H1 (cell line): Measurements from ENCODE around the gene DISC1. TPM values are rescaled to one million over a fixed set of nuclear protein-coding genes. Genes with fewer than 3 reads are reported as not detected.

Experiments used
- CTCF ChIA-PET: fragments of 300-600 bp; sonication (Branson Sonifier 250); formaldehyde crosslinking; loops from one replicate; lab custom pipeline; 2021; ENCODE audit not compliant: partially characterized antibody; lab: Charles Lee
- POLR2A ChIA-PET: fragments of 300-600 bp; sonication (Branson Sonifier 250); formaldehyde crosslinking; loops from one replicate; lab custom pipeline; 2021; ENCODE audit warnings: inconsistent platforms; ENCODE audit not compliant: partially characterized antibody; lab: Charles Lee
- DNase-seq, 2 experiments: peaks; one replicate each; pipeline versions ENCODE4 v3.0.0 to v3.0.0-alpha.2; 2010 to 2022; ENCODE audit warnings: low spot score in 2 of 2, low read depth in 1 of 2, mixed read lengths in 1 of 2
- FAIRE-seq: peaks from 2 replicates; lab custom pipeline; 2011; peaks lifted over from hg19 to GRCh38; lab: Jason Lieb, UNC
- H2AFZ ChIP-seq: 2 replicates; pipeline ENCODE4 v1.8.1; 2012; ENCODE audit warnings: low read length, inconsistent platforms
- H2AK5ac ChIP-seq: 2 replicates; pipeline ENCODE4 v1.6.1; 2013; ENCODE audit warnings: low read depth, low read length
- H2BK120ac ChIP-seq: replicated peaks from 2 replicates; pipeline ENCODE3; 2013; ENCODE audit warnings: low read depth, low read length, inconsistent platforms
- H2BK12ac ChIP-seq: 2 replicates; pipeline ENCODE4 v1.6.1; 2013; ENCODE audit warnings: low read depth, low read length
- H2BK15ac ChIP-seq: 2 replicates; pipeline ENCODE4 v1.6.1; 2013; ENCODE audit warnings: low read length
- H2BK20ac ChIP-seq: 2 replicates; pipeline ENCODE4 v1.6.1; 2013; ENCODE audit warnings: low read length
- H2BK5ac ChIP-seq: 2 replicates; pipeline ENCODE4 v1.6.1; 2013; ENCODE audit warnings: low read depth, low read length
- H3K14ac ChIP-seq: 2 replicates; pipeline ENCODE4 v1.6.1; 2013; ENCODE audit warnings: inconsistent platforms; ENCODE audit not compliant: insufficient read length
- H3K18ac ChIP-seq: 2 replicates; pipeline ENCODE4 v1.6.1; 2013; ENCODE audit warnings: low read length; ENCODE audit errors: extremely low read depth
- H3K23ac ChIP-seq: 2 replicates; pipeline ENCODE4 v1.6.1; 2013; ENCODE audit warnings: inconsistent platforms; ENCODE audit not compliant: insufficient read length
- H3K23me2 ChIP-seq: 2 replicates; pipeline ENCODE4 v1.6.1; 2013; ENCODE audit warnings: low read depth, low read length
- H3K27ac ChIP-seq: 2 replicates; pipeline ENCODE4 v1.6.1; 2011; ENCODE audit warnings: low read depth, low read length, inconsistent platforms
- H3K27me3 ChIP-seq, 4 experiments: replicated peaks in 1 of 4; 1 replicate in 1 of 4; 2 replicates in 3 of 4; pipeline versions ENCODE4 v1.6.1 to v1.8.1; 2011 to 2013; ENCODE audit warnings: low read length in 3 of 4, mild to moderate bottlenecking in 3 of 4, inconsistent platforms in 2 of 4, mixed read lengths in 2 of 4, moderate library complexity in 1 of 4; ENCODE audit not compliant: control insufficient read depth in 3 of 4, insufficient read depth in 3 of 4; ENCODE audit errors: extremely low read depth in 1 of 4
- H3K36me3 ChIP-seq, 4 experiments: 2 replicates each; pipeline versions ENCODE4 v1.6.1 to v1.8.1; 2011 to 2013; ENCODE audit warnings: mild to moderate bottlenecking in 4 of 4, low read length in 3 of 4, moderate library complexity in 2 of 4, control low read depth in 1 of 4, inconsistent platforms in 1 of 4; ENCODE audit not compliant: insufficient read depth in 4 of 4, control insufficient read depth in 2 of 4
- H3K4ac ChIP-seq: replicated peaks from 2 replicates; pipeline ENCODE3; 2013; ENCODE audit warnings: low read length, low read depth, mixed read lengths, inconsistent platforms; ENCODE audit not compliant: insufficient read length
- H3K4me1 ChIP-seq, 4 experiments: replicated peaks in 1 of 4; 1 replicate in 1 of 4; 2 replicates in 3 of 4; pipeline versions ENCODE4 v1.6.1 to v1.8.1; 2011 to 2013; ENCODE audit warnings: low read length in 3 of 4, inconsistent platforms in 2 of 4, mixed read lengths in 1 of 4; ENCODE audit not compliant: insufficient read depth in 4 of 4, control insufficient read depth in 3 of 4
- H3K4me2 ChIP-seq, 2 experiments: 2 replicates each; pipeline versions ENCODE4 v1.6.1 to v1.8.1; 2011 to 2013; ENCODE audit warnings: low read depth in 2 of 2, low read length in 2 of 2, control low read depth in 1 of 2, inconsistent platforms in 1 of 2, mild to moderate bottlenecking in 1 of 2; ENCODE audit not compliant: insufficient read depth in 1 of 2
- H3K4me3 ChIP-seq, 4 experiments: fragments of 200-600, 300-600 bp in 1 of 4; sonication (generic), shearing (Covaris generic), sonication (Bioruptor Twin) in 1 of 4; 2 replicates each; pipeline versions ENCODE4 v1.5.1 to v1.8.1; 2011 to 2016; ENCODE audit warnings: low read length in 4 of 4, low read depth in 3 of 4, control low read depth in 2 of 4, inconsistent platforms in 2 of 4, mild to moderate bottlenecking in 2 of 4, mixed read lengths in 1 of 4, moderate library complexity in 1 of 4; ENCODE audit not compliant: insufficient read depth in 2 of 4; ENCODE audit errors: extremely low read depth in 1 of 4
- H3K56ac ChIP-seq: replicated peaks from 2 replicates; pipeline ENCODE3; 2013; ENCODE audit warnings: low read depth, mild to moderate bottlenecking, mixed read lengths, low read length, inconsistent platforms; ENCODE audit not compliant: insufficient read length
- H3K79me1 ChIP-seq: 2 replicates; pipeline ENCODE4 v1.6.1; 2013; ENCODE audit warnings: low read depth, low read length, control low read depth
- H3K79me2 ChIP-seq, 2 experiments: 2 replicates each; pipeline versions ENCODE4 v1.6.1 to v1.8.1; 2012 to 2013; ENCODE audit warnings: low read length in 2 of 2, mild to moderate bottlenecking in 2 of 2, inconsistent platforms in 1 of 2; ENCODE audit not compliant: insufficient read depth in 2 of 2, control insufficient read depth in 1 of 2
- H3K9ac ChIP-seq, 4 experiments: replicated peaks in 1 of 4; 1 replicate in 1 of 4; 2 replicates in 3 of 4; pipeline versions ENCODE4 v1.6.1 to v1.8.1; 2011 to 2013; ENCODE audit warnings: low read depth in 3 of 4, low read length in 3 of 4, control low read depth in 2 of 4, mild to moderate bottlenecking in 2 of 4, moderate library complexity in 2 of 4, inconsistent platforms in 1 of 4; ENCODE audit errors: extremely low read depth in 1 of 4
- H3K9me3 ChIP-seq, 2 experiments: 2 replicates each; pipeline versions ENCODE4 v1.6.1 to v1.8.1; 2012 to 2013; ENCODE audit warnings: mild to moderate bottlenecking in 2 of 2, moderate library complexity in 2 of 2, control low read depth in 1 of 2, inconsistent platforms in 1 of 2, low read depth in 1 of 2, low read length in 1 of 2, mixed read lengths in 1 of 2; ENCODE audit not compliant: insufficient read depth in 2 of 2
- H4K20me1 ChIP-seq, 2 experiments: replicated peaks in 1 of 2; 2 replicates each; pipeline versions ENCODE3 to v1.8.1; 2011 to 2013; ENCODE audit warnings: inconsistent platforms in 2 of 2, low read length in 2 of 2, mild to moderate bottlenecking in 1 of 2; ENCODE audit not compliant: insufficient read depth in 2 of 2, control insufficient read depth in 1 of 2
- H4K5ac ChIP-seq: 2 replicates; pipeline ENCODE4 v1.6.1; 2013; ENCODE audit warnings: low read length, low read depth, mixed read lengths, inconsistent platforms; ENCODE audit not compliant: insufficient read length
- H4K8ac ChIP-seq: 2 replicates; pipeline ENCODE4 v1.8.0; 2013; ENCODE audit warnings: mild to moderate bottlenecking, moderate library complexity, low read length, inconsistent platforms; ENCODE audit not compliant: insufficient read depth; ENCODE audit errors: extremely low read depth
- H4K91ac ChIP-seq: replicated peaks from 2 replicates; pipeline ENCODE3; 2013; ENCODE audit warnings: low read length, mixed read lengths, inconsistent platforms; ENCODE audit not compliant: insufficient read length
- RAD21 ChIP-seq, 2 experiments: IDR thresholded peaks in 1 of 2; conservative IDR thresholded peaks in 1 of 2; 2 replicates each; pipeline ENCODE4 v1.6.1; 2011; ENCODE audit warnings: low read depth in 2 of 2, low read length in 2 of 2, improper control_type of control experiment in 1 of 2, inconsistent platforms in 1 of 2, mild to moderate bottlenecking in 1 of 2, moderate library complexity in 1 of 2
- RFX5 ChIP-seq: IDR thresholded peaks from 2 replicates; pipeline ENCODE4 v1.6.1; 2011; ENCODE audit warnings: low read depth, low read length, improper control_type of control experiment, borderline replicate concordance
- WGBS, 2 experiments: shearing (Covaris generic) in 1 of 2; methylation state at CpG; one replicate each; pipeline versions ENCODE4 v1.1.6 to v1.1.7; 2013 to 2015; ENCODE audit warnings: low lambda C conversion rate in 2 of 2, mixed read lengths in 2 of 2, inconsistent platforms in 1 of 2, low coverage in 1 of 2, missing lambda C conversion rate in 1 of 2; ENCODE audit not compliant: insufficient replicate concordance in 2 of 2, insufficient coverage in 1 of 2, insufficient read length in 1 of 2; ENCODE audit errors: extremely low coverage in 1 of 2, missing lambda C conversion rate in 1 of 2; 5-methylcytosine and 5-hydroxymethylcytosine counted together
- polyA plus RNA-seq, 7 experiments: library from polyadenylated mRNA; depleted of rRNA in 3 of 7; stranded (reverse) in 5 of 7; unstranded in 2 of 7; fragments of >200 nt in 5 of 7; fragments of 200-250 nt in 2 of 7; gene quantifications; 1 replicate in 5 of 7; 2 replicates in 1 of 7; 4 replicates in 1 of 7; pipeline versions ENCODE4 v1.2.1 to v1.2.3, GENCODE V29; 2011 to 2013; ENCODE audit warnings: missing spikeins in 2 of 7, mixed read lengths in 2 of 7
- total RNA-seq: library from RNA; stranded (reverse); fragmentation: NEBNext Ultra II Directional; extraction: Animal tissue kit (Norgen Biotek cat#: 25700); gene quantifications from 2 replicates; pipeline ENCODE4 v1.2.1, GENCODE V29; 2021
- TF ChIP-seq, protein P1 (sequence below), 3 experiments: IDR thresholded peaks; 1 replicate in 2 of 3; 2 replicates in 1 of 3; pipeline versions ENCODE4 v1.5.1 to v1.6.1; 2011; ENCODE audit warnings: low read length in 3 of 3, mild to moderate bottlenecking in 3 of 3, inconsistent platforms in 2 of 3, low read depth in 1 of 3, moderate library complexity in 1 of 3; ENCODE audit not compliant: insufficient read depth in 1 of 3; ENCODE audit errors: control extremely low read depth in 1 of 3

Gene DISC1
- total and polyA plus RNA-seq, 2 of the 8 experiments (the other 6 are each of a cell fraction or from before 2014, with no cell fraction given) = 1.1 to 3.5 TPM

DNA sequence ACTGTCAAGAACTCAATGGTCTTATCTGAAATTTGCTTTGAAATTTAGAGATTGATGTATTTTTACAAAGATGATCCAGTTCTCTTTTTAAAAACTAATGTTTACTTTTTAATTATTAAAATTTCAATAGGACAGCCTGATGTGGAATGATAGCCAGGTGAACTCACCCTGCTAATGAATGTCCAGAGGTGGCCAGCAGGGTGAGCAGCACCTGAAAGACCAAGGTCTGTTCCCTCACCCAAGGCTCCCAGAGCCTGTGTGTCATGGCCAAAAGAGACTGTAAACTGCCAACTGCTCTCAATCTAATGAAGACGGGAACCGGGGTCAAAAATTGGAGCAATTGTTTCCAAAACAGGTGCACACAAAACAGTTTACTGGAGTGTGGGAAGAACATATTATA is 340.4 kb downstream of the DISC1 start:
- no peak for FAIRE-seq
- Histone ChIP-seq H2AFZ (no peak overlapping the region), H4K5ac (no peak overlapping the region), H3K9ac (no peak overlapping the region), H2BK120ac (no peak overlapping the region), H3K27me3 (no peaks in the 10 kb centered on the region), H3K79me1 (no peaks in the 10 kb centered on the region), H4K91ac (no peak overlapping the region), H4K20me1 (no peaks in the 10 kb centered on the region), H3K14ac (no peak overlapping the region), H3K4me1 (peaks cover 0 to 5% (median 0%) of the 10 kb centered on the region in 4 experiments; a peak in 1 of 7 replicates), H3K56ac (no peak overlapping the region), H2BK12ac (no peak overlapping the region), H2BK15ac (no peak overlapping the region), H2AK5ac (no peak overlapping the region), H3K36me3 (0 out of 8 replicates have a peak, but pooled peaks cover 0 to 2% (median 0%) of the 10 kb centered on the region in 4 experiments), H3K79me2 (no peaks in the 10 kb centered on the region), H3K4ac (no peak overlapping the region), H2BK20ac (no peak overlapping the region), H3K9me3 (no peaks in the 10 kb centered on the region), H4K8ac (no peak overlapping the region), H2BK5ac (no peak overlapping the region), H3K4me2 (no peak overlapping the region), H3K27ac (no peak overlapping the region), H3K18ac (no peak overlapping the region), H3K23ac (no peak overlapping the region), H3K23me2 (no peaks in the 10 kb centered on the region), H3K4me3 (no peak overlapping the region)
- no peak for DNase-seq
- CTCF ChIA-PET = interaction anchor here (0.8 to 3.7 kb wide), 4 partner anchors 15 to 77 kb away, joined by 3 to 19 read pairs (median 4); no protein-coding TSS in a partner anchor
- WGBS, 2 experiments = 95% methylated on average over 2 of the region's 2 CpGs; no CpG with 5 or more reads in 1 of the 2 experiments
- POLR2A ChIA-PET = no interaction called here
- TF ChIP-seq RFX5 = no peak
- TF ChIP-seq, protein P1, sequence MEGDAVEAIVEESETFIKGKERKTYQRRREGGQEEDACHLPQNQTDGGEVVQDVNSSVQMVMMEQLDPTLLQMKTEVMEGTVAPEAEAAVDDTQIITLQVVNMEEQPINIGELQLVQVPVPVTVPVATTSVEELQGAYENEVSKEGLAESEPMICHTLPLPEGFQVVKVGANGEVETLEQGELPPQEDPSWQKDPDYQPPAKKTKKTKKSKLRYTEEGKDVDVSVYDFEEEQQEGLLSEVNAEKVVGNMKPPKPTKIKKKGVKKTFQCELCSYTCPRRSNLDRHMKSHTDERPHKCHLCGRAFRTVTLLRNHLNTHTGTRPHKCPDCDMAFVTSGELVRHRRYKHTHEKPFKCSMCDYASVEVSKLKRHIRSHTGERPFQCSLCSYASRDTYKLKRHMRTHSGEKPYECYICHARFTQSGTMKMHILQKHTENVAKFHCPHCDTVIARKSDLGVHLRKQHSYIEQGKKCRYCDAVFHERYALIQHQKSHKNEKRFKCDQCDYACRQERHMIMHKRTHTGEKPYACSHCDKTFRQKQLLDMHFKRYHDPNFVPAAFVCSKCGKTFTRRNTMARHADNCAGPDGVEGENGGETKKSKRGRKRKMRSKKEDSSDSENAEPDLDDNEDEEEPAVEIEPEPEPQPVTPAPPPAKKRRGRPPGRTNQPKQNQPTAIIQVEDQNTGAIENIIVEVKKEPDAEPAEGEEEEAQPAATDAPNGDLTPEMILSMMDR (IDR thresholded peaks at IDR 0.05; ENCODE audit: control extremely low read depth in 1 of 3, insufficient read depth in 1 of 3, low read depth in 1 of 3, low read length in 3 of 3) = peak; percentile 11 to 34 (median 26); a peak in 2 of 4 replicates
- TF ChIP-seq RAD21 (IDR thresholded peaks at IDR 0.05 in 1 of 2, conservative IDR thresholded peaks at IDR 0.05 in 1 of 2; ENCODE audit: low read depth in 2 of 2, low read length in 2 of 2) = peak; percentile 26 to 48; a peak in 2 of 4 replicates
